WTC11 (cell line): ENCODE measurements around the gene ZNF407. TPM values are rescaled to one million over a fixed set of nuclear protein-coding genes. Genes with fewer than 3 reads are reported as not detected.

Source experiments
- ATAC-seq: fragments of 200-7000 bp; cut with Tn5 transposase; 2 replicates; pipeline ENCODE4 v1.10.0; 2021; ENCODE audit warnings: mild to moderate bottlenecking, moderate library complexity
- CTCF ChIA-PET: fragments of 300-600 bp; sonication (Branson Sonifier 250); formaldehyde crosslinking; loops from one replicate; lab custom pipeline; 2021; ENCODE audit warnings: antibody characterized with exemption; lab: Charles Lee
- POLR2A ChIA-PET: fragments of 350-600 bp; sonication (Branson Sonifier 250); formaldehyde crosslinking; loops from one replicate; lab custom pipeline; 2021; ENCODE audit warnings: antibody characterized with exemption; lab: Charles Lee
- DNase-seq: peaks from one replicate; pipeline ENCODE4 v3.0.0; 2021; ENCODE audit warnings: low spot score
- H3K27ac Mint-ChIP-seq: 2 replicates; pipeline ENCODE4 v1.8.0; 2021; ENCODE audit warnings: mixed read lengths
- H3K27me3 Mint-ChIP-seq: 2 replicates; pipeline ENCODE4 v1.8.0; 2021; ENCODE audit warnings: low read depth, mild to moderate bottlenecking, moderate library complexity, mixed read lengths
- H3K36me3 Mint-ChIP-seq: 2 replicates; pipeline ENCODE4 v1.8.0; 2021; ENCODE audit warnings: mixed read lengths
- H3K4me1 Mint-ChIP-seq: 2 replicates; pipeline ENCODE4 v1.8.0; 2022; ENCODE audit warnings: mixed read lengths
- H3K4me3 Mint-ChIP-seq: 2 replicates; pipeline ENCODE4 v1.8.0; 2021; ENCODE audit warnings: mild to moderate bottlenecking, moderate library complexity, mixed read lengths
- H3K9me3 Mint-ChIP-seq: 2 replicates; pipeline ENCODE4 v1.8.0; 2021; ENCODE audit warnings: mixed read lengths
- ARID4B ChIP-seq: sonication (generic); formaldehyde crosslinking; IDR thresholded peaks from 2 replicates; pipeline ENCODE4 v1.8.0; 2023; ENCODE audit warnings: missing genetic modification reagents, mild to moderate bottlenecking, borderline replicate concordance
- ATF1 ChIP-seq: sonication (generic); formaldehyde crosslinking; IDR thresholded peaks from 2 replicates; pipeline ENCODE4 v1.8.1; 2023; ENCODE audit warnings: mild to moderate bottlenecking, moderate library complexity, missing genetic modification reagents
- ATF3 ChIP-seq: sonication (generic); formaldehyde crosslinking; conservative IDR thresholded peaks from 2 replicates; pipeline ENCODE4 v1.8.1; 2022; ENCODE audit warnings: mild to moderate bottlenecking, missing genetic modification reagents
- CREM ChIP-seq: sonication (generic); formaldehyde crosslinking; IDR thresholded peaks from 2 replicates; pipeline ENCODE4 v1.8.1; 2022; ENCODE audit warnings: mild to moderate bottlenecking, missing genetic modification reagents, moderate library complexity
- FOXJ3 ChIP-seq: sonication (generic); formaldehyde crosslinking; IDR thresholded peaks from 2 replicates; pipeline ENCODE4 v1.9.0; 2021; ENCODE audit warnings: missing genetic modification reagents, mild to moderate bottlenecking, borderline replicate concordance
- FOXK1 ChIP-seq: sonication (generic); formaldehyde crosslinking; IDR thresholded peaks from 2 replicates; pipeline ENCODE4 v1.8.0; 2022; ENCODE audit warnings: mild to moderate bottlenecking, moderate library complexity, missing genetic modification reagents
- HMGA2 ChIP-seq: fragments of 250-450 bp; sonication (Bioruptor Pico); IDR thresholded peaks from 2 replicates; pipeline ENCODE4 v1.4.0; 2021; ENCODE audit warnings: mild to moderate bottlenecking, moderate library complexity
- MYBL2 ChIP-seq: sonication (generic); formaldehyde crosslinking; IDR thresholded peaks from 2 replicates; pipeline ENCODE4 v1.8.1; 2023; ENCODE audit warnings: mild to moderate bottlenecking, moderate library complexity, missing genetic modification reagents
- NFATC4 ChIP-seq: fragments of 250-450 bp; sonication (Bioruptor Pico); IDR thresholded peaks from 2 replicates; pipeline ENCODE4 v1.9.0; 2021; ENCODE audit warnings: mild to moderate bottlenecking
- NFE2L1 ChIP-seq: sonication (generic); formaldehyde crosslinking; IDR thresholded peaks from 2 replicates; pipeline ENCODE4 v1.8.1; 2023; ENCODE audit warnings: missing genetic modification reagents
- NR3C1 ChIP-seq: sonication (generic); formaldehyde crosslinking; conservative IDR thresholded peaks from 2 replicates; pipeline ENCODE4 v1.8.1; 2023; ENCODE audit warnings: low read depth, mild to moderate bottlenecking, missing genetic modification reagents
- PRDM15 ChIP-seq: sonication (generic); formaldehyde crosslinking; IDR thresholded peaks from 2 replicates; pipeline ENCODE4 v1.8.0; 2022; ENCODE audit warnings: missing genetic modification reagents
- SMAD4 ChIP-seq: sonication (generic); formaldehyde crosslinking; IDR thresholded peaks from 2 replicates; pipeline ENCODE4 v1.8.0; 2022; ENCODE audit warnings: mild to moderate bottlenecking, missing genetic modification reagents
- SP1 ChIP-seq: sonication (generic); formaldehyde crosslinking; conservative IDR thresholded peaks from 2 replicates; pipeline ENCODE4 v1.8.1; 2022; ENCODE audit warnings: missing genetic modification reagents
- STAT6 ChIP-seq: sonication (generic); formaldehyde crosslinking; conservative IDR thresholded peaks from 2 replicates; pipeline ENCODE4 v1.8.1; 2023; ENCODE audit warnings: mild to moderate bottlenecking, low read depth, missing genetic modification reagents, moderate library complexity
- TCF7 ChIP-seq: sonication (generic); formaldehyde crosslinking; IDR thresholded peaks from 2 replicates; pipeline ENCODE4 v1.8.0; 2022; ENCODE audit warnings: mild to moderate bottlenecking, low read depth, missing genetic modification reagents, moderate library complexity
- ZNF396 ChIP-seq: fragments of 250-450 bp; sonication (Bioruptor Pico); IDR thresholded peaks from 2 replicates; pipeline ENCODE4 v1.8.0; 2021; ENCODE audit warnings: mild to moderate bottlenecking, moderate library complexity, borderline replicate concordance
- ZNF512 ChIP-seq: sonication (generic); formaldehyde crosslinking; IDR thresholded peaks from 2 replicates; pipeline ENCODE4 v1.8.1; 2022; ENCODE audit warnings: missing genetic modification reagents, borderline replicate concordance
- total RNA-seq: library from RNA; stranded (reverse); gene quantifications from 3 replicates; pipeline ENCODE4 v1.2.3, GENCODE V29; 2021

Gene ZNF407
- total RNA-seq, 1 experiment from 2014 or later: 6.5 TPM

GRCh38 chr18:74832381-74832780 is 234.7 kb downstream of the ZNF407 start:
- POLR2A ChIA-PET: no interaction called here
- H3K36me3 Mint-ChIP-seq: no peaks in the 10 kb centered on the region
- DNase-seq: no peak
- CTCF ChIA-PET: interaction anchor here (1.4 kb wide), 1 partner anchor 13 kb away, joined by 3 read pairs; no protein-coding TSS in a partner anchor
- no peak for TF ChIP-seq HMGA2 (CRISPR knock-in tag)
- no peak for TF ChIP-seq FOXJ3 (CRISPR knock-in tag)
- TF ChIP-seq SMAD4: no peak
- TF ChIP-seq ARID4B (CRISPR knock-in tag): no peak
- no peak for TF ChIP-seq FOXK1
- no peak for TF ChIP-seq NFATC4 (CRISPR knock-in tag)
- no peak for TF ChIP-seq ATF3 (CRISPR knock-in tag)
- no peak for TF ChIP-seq NFE2L1 (CRISPR knock-in tag)
- no peak for TF ChIP-seq CREM (CRISPR knock-in tag)
- no peak for TF ChIP-seq SP1
- no peak for TF ChIP-seq ATF1 (CRISPR knock-in tag)
- no peak for TF ChIP-seq PRDM15
- TF ChIP-seq TCF7 (CRISPR knock-in tag): no peak
- no peak for TF ChIP-seq NR3C1
- TF ChIP-seq MYBL2 (CRISPR knock-in tag): no peak
- no peak overlapping the region for H3K27ac Mint-ChIP-seq
- ATAC-seq: no peak
- H3K9me3 Mint-ChIP-seq: no peaks in the 10 kb centered on the region
- H3K4me1 Mint-ChIP-seq: peaks cover 17% of the 10 kb centered on the region
- no peaks in the 10 kb centered on the region for H3K27me3 Mint-ChIP-seq
- no peak overlapping the region for H3K4me3 Mint-ChIP-seq

- ChIA-PET CTCF (interaction anchor here (1.4 kb wide), 1 partner anchor 13 kb away, joined by 3 read pairs; no protein-coding TSS in a partner anchor), POLR2A (no interaction called here)
- H3K36me3 Mint-ChIP-seq: no peaks in the 10 kb centered on the region
- ATAC-seq (no peak), DNase-seq (no peak)
- H3K4me1 Mint-ChIP-seq: peaks cover 17% of the 10 kb centered on the region
- no peaks in the 10 kb centered on the region for H3K9me3 Mint-ChIP-seq
- no peak overlapping the region for H3K27ac Mint-ChIP-seq
- H3K4me3 Mint-ChIP-seq: no peak overlapping the region
- H3K27me3 Mint-ChIP-seq: no peaks in the 10 kb centered on the region
- TF ChIP-seq NFE2L1 (CRISPR knock-in tag): no peak
- TF ChIP-seq STAT6 (CRISPR knock-in tag): no peak
- TF ChIP-seq ZNF396 (CRISPR knock-in tag): no peak
- no peak for TF ChIP-seq HMGA2 (CRISPR knock-in tag)
- no peak for TF ChIP-seq ZNF512
Observed at GRCh38 chr18:74832999-74833398, 235.3 kb downstream of the ZNF407 start.
